Measurements from ENCODE around the gene SGSH.

SGSH gene

GRCh38 chr17:80183581-80184422, 36.3 kb downstream of the SGSH start:
- DNase-seq (ENCODE audit: low read depth), result no peak

- DNase-seq (ENCODE audit: low read depth), result no peak
Observed at GRCh38 chr17:80182845-80183223, 37.3 kb downstream of the SGSH start.

GRCh38 chr17:80182118-80182844, 37.9 kb downstream of the SGSH start:
- no peak for DNase-seq (ENCODE audit: low read depth)

GRCh38 chr17:80181431-80181830, 38.7 kb downstream of the SGSH start:
- DNase-seq (ENCODE audit: low read depth), result no peak

- DNase-seq (ENCODE audit: low read depth), result no peak
Observed at GRCh38 chr17:80180192-80180591, 39.9 kb downstream of the SGSH start.

GRCh38 chr17:80177986-80178595, 42.0 kb downstream of the SGSH start:
- DNase-seq (ENCODE audit: low read depth), result no peak

- DNase-seq (ENCODE audit: low read depth), result no peak
Observed at GRCh38 chr17:80176757-80177156, 43.4 kb downstream of the SGSH start.

GRCh38 chr17:80173916-80174315, 46.2 kb downstream of the SGSH start:
- DNase-seq (ENCODE audit: low read depth), result no peak

- DNase-seq (ENCODE audit: low read depth), result no peak
Observed at GRCh38 chr17:80173126-80173525, 47.0 kb downstream of the SGSH start.

- DNase-seq (ENCODE audit: low read depth), result no peak
Observed at GRCh38 chr17:80171681-80172080, 48.5 kb downstream of the SGSH start.

- DNase-seq (ENCODE audit: low read depth), result no peak
Observed at GRCh38 chr17:80169784-80170500, 50.2 kb downstream of the SGSH start, which contains the start of gene CARD14. TSS of gene CARD14 (plus strand) at chr17:80170030. CDS start at chr17:80181439, 11,409 bp downstream.

GRCh38 chr17:80169107-80169506, 51.0 kb downstream of the SGSH start:
- DNase-seq (ENCODE audit: low read depth), result no peak

GRCh38 chr17:80168371-80168770, 51.8 kb downstream of the SGSH start:
- DNase-seq (ENCODE audit: low read depth), result no peak

GRCh38 chr17:80166446-80166845, 53.7 kb downstream of the SGSH start:
- DNase-seq (ENCODE audit: low read depth), result no peak

- DNase-seq (ENCODE audit: low read depth), result no peak
Observed at GRCh38 chr17:80164185-80164584, 55.9 kb downstream of the SGSH start.

GRCh38 chr17:80163336-80163735, 56.8 kb downstream of the SGSH start:
- DNase-seq (ENCODE audit: low read depth), result no peak

GRCh38 chr17:80160536-80160935, 59.6 kb downstream of the SGSH start:
- DNase-seq (ENCODE audit: low read depth), result no peak
